ENCODE measurements around the gene POU2F1. TPM values are rescaled to one million over a fixed set of nuclear protein-coding genes. Genes with fewer than 3 reads are reported as not detected.

Gene POU2F1
- total RNA-seq, 1 donor from 2014 or later = 36.1 TPM

DNA sequence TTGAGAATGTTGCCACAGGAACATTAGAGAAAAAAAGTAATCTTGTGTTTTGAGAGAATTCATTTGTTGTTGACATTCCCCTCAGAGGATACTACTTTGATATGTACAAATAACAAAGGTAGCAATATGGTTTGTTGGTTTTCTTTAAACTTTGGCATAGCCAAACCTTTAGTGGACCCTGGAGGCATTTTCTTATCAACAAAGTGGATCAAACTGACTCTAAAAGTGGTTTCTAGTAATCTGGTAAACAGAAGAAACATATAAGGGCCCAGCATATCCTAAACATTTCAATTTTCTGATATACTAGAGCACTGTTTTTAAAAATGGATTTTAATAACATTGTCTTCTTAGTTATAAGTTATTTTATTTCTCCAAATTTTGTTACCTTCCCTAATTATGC, 29.8 kb downstream of the POU2F1 start:
- H3K36me3 Mint-ChIP-seq (ENCODE audit: insufficient read depth) = no peaks in the 10 kb centered on the region
- H3K4me1 Mint-ChIP-seq (ENCODE audit: low read depth) = peaks cover 8% of the 10 kb centered on the region
- no peak overlapping the region for H3K27ac Mint-ChIP-seq
- H3K4me3 Mint-ChIP-seq (ENCODE audit: low read depth) = no peak overlapping the region
- TF ChIP-seq CTCF (IDR thresholded peaks at IDR 0.05; ENCODE audit: unreplicated experiment) = no peak
- no peak for DNase-seq (ENCODE audit: low spot score, unreplicated experiment)
- no peaks in the 10 kb centered on the region for H3K27me3 Mint-ChIP-seq
- H3K9me3 Mint-ChIP-seq (ENCODE audit: low read depth) = no peaks in the 10 kb centered on the region

- Mint-ChIP-seq H3K4me1 (ENCODE audit: low read depth) (peaks cover 10% of the 10 kb centered on the region), H3K36me3 (ENCODE audit: insufficient read depth) (no peaks in the 10 kb centered on the region), H3K9me3 (ENCODE audit: low read depth) (no peaks in the 10 kb centered on the region), H3K27ac (no peak overlapping the region), H3K4me3 (ENCODE audit: low read depth) (no peak overlapping the region), H3K27me3 (no peaks in the 10 kb centered on the region)
- no peak for DNase-seq (ENCODE audit: low spot score, unreplicated experiment)
- TF ChIP-seq CTCF (IDR thresholded peaks at IDR 0.05; ENCODE audit: unreplicated experiment) = no peak
Measured at GRCh38 chr1:167251472-167251871, 30.8 kb downstream of the POU2F1 start.

GRCh38 chr1:167252986-167253385, 32.3 kb downstream of the POU2F1 start:
- Mint-ChIP-seq H3K9me3 (ENCODE audit: low read depth) (no peaks in the 10 kb centered on the region), H3K27me3 (no peaks in the 10 kb centered on the region), H3K27ac (no peak overlapping the region), H3K36me3 (ENCODE audit: insufficient read depth) (no peaks in the 10 kb centered on the region), H3K4me1 (ENCODE audit: low read depth) (peaks cover 10% of the 10 kb centered on the region), H3K4me3 (ENCODE audit: low read depth) (no peak overlapping the region)
- no peak for DNase-seq (ENCODE audit: low spot score, unreplicated experiment)
- TF ChIP-seq CTCF (IDR thresholded peaks at IDR 0.05; ENCODE audit: unreplicated experiment) = no peak

DNA sequence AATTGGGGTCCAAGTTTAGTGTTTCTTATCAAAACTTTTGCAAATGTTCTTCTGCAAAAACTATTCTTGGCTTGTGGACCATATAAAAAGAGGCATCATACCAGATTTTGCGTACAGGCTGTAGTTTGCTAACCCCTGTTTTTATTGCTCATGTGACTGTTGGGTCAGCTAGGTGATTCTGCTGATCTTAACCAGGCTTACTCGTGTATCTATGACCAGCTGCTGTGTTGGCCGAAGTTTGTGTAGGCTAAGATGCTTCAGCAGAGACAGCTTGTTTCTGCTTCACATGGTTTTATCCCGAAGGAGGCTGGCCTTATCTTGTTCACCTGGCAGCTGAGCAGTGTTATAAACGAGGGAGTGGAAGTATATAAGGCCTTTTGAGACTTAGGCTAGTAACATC, 38.2 kb downstream of the POU2F1 start:
- H3K36me3 Mint-ChIP-seq (ENCODE audit: insufficient read depth) = no peaks in the 10 kb centered on the region
- DNase-seq (ENCODE audit: low spot score, unreplicated experiment) = no peak
- H3K27me3 Mint-ChIP-seq = no peaks in the 10 kb centered on the region
- H3K4me1 Mint-ChIP-seq (ENCODE audit: low read depth) = peaks cover 6% of the 10 kb centered on the region
- H3K4me3 Mint-ChIP-seq (ENCODE audit: low read depth) = no peak overlapping the region
- no peaks in the 10 kb centered on the region for H3K9me3 Mint-ChIP-seq (ENCODE audit: low read depth)
- no peak for TF ChIP-seq CTCF (IDR thresholded peaks at IDR 0.05; ENCODE audit: unreplicated experiment)
- H3K27ac Mint-ChIP-seq = no peak overlapping the region

DNA sequence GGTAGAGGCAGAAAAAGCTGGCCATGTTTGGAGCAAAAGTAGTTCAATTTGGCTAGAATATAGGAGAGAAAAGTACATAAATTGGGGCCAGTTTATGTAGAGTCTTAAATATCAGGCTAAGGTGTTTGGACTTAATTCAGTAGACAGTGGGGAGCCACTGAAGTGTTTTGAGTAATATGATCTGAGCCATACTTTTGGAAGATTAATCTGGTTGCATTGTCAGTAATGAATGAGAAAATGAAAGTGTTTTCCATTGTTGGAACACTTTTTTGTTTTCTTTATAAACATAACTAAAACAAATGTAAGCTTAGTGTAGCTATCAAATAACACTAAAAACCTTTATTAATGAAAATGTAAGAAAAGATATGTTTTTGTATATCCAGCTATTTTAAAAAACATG, 42.1 kb downstream of the POU2F1 start:
- Mint-ChIP-seq H3K27ac (no peak overlapping the region), H3K9me3 (ENCODE audit: low read depth) (no peaks in the 10 kb centered on the region), H3K27me3 (no peaks in the 10 kb centered on the region), H3K4me3 (ENCODE audit: low read depth) (no peak overlapping the region), H3K4me1 (ENCODE audit: low read depth) (peaks cover 4% of the 10 kb centered on the region), H3K36me3 (ENCODE audit: insufficient read depth) (no peaks in the 10 kb centered on the region)
- DNase-seq (ENCODE audit: low spot score, unreplicated experiment) = no peak
- TF ChIP-seq CTCF (IDR thresholded peaks at IDR 0.05; ENCODE audit: unreplicated experiment) = no peak
